ENCODE data around the gene SEMA4A.
A peak's percentile ranks its signal among the peaks of the same experiment; 100 is the strongest.

Gene SEMA4A

GRCh38 chr1:156138458-156138867 lies 14.9 kb upstream of the SEMA4A start:
- Mint-ChIP-seq H3K36me3 (ENCODE audit: low read depth) (peaks cover 77% of the 10 kb centered on the region), H3K4me3 (no peak overlapping the region), H3K4me1 (ENCODE audit: low read depth) (peaks cover 6% of the 10 kb centered on the region), H3K27ac (no peak overlapping the region), H3K27me3 (peaks cover 37% of the 10 kb centered on the region), H3K9me3 (no peaks in the 10 kb centered on the region)
- intact Hi-C loops (cut with micrococcal nuclease), result no loop called here

- Mint-ChIP-seq H3K27ac (no peak overlapping the region), H3K36me3 (ENCODE audit: low read depth) (peaks cover 51% of the 10 kb centered on the region), H3K27me3 (peaks cover 13% of the 10 kb centered on the region), H3K4me1 (ENCODE audit: low read depth) (peaks cover 13% of the 10 kb centered on the region), H3K4me3 (no peak overlapping the region), H3K9me3 (no peaks in the 10 kb centered on the region)
- intact Hi-C loops (cut with micrococcal nuclease), result no loop called here
Measured at GRCh38 chr1:156140879-156141707, 12.3 kb upstream of the SEMA4A start.

- peak overlapping the region; percentile 38 for H3K27ac Mint-ChIP-seq
- intact Hi-C loops (cut with micrococcal nuclease), result no loop called here
- H3K36me3 Mint-ChIP-seq (ENCODE audit: low read depth), result peaks cover 23% of the 10 kb centered on the region
- peaks cover 1% of the 10 kb centered on the region for H3K27me3 Mint-ChIP-seq
- peaks cover 35% of the 10 kb centered on the region for H3K4me1 Mint-ChIP-seq (ENCODE audit: low read depth)
- H3K4me3 Mint-ChIP-seq, result no peak overlapping the region
- no peaks in the 10 kb centered on the region for H3K9me3 Mint-ChIP-seq
Measured at GRCh38 chr1:156143765-156144489, 9.5 kb upstream of the SEMA4A start.

- H3K4me3 Mint-ChIP-seq, result no peak overlapping the region
- no peak overlapping the region for H3K27ac Mint-ChIP-seq
- peaks cover 15% of the 10 kb centered on the region for H3K36me3 Mint-ChIP-seq (ENCODE audit: low read depth)
- H3K9me3 Mint-ChIP-seq, result no peaks in the 10 kb centered on the region
- H3K4me1 Mint-ChIP-seq (ENCODE audit: low read depth), result peaks cover 43% of the 10 kb centered on the region
- intact Hi-C loops (cut with micrococcal nuclease), result no loop called here
- H3K27me3 Mint-ChIP-seq, result peaks cover 1% of the 10 kb centered on the region
Measured at GRCh38 chr1:156144742-156145141, 8.6 kb upstream of the SEMA4A start.

- intact Hi-C loops (cut with micrococcal nuclease), result loop anchor here (1.0 kb wide), 3 partner anchors 9 to 80 kb away; no protein-coding TSS in a partner anchor
- Mint-ChIP-seq H3K4me3 (no peak overlapping the region), H3K9me3 (no peaks in the 10 kb centered on the region), H3K4me1 (ENCODE audit: low read depth) (peaks cover 52% of the 10 kb centered on the region), H3K27me3 (peaks cover 1% of the 10 kb centered on the region), H3K27ac (peak overlapping the region; percentile 98), H3K36me3 (ENCODE audit: low read depth) (peaks cover 6% of the 10 kb centered on the region)
Measured at GRCh38 chr1:156145650-156146019, 7.8 kb upstream of the SEMA4A start.

- Mint-ChIP-seq H3K9me3 (no peaks in the 10 kb centered on the region), H3K27me3 (no peaks in the 10 kb centered on the region), H3K4me3 (peak overlapping the region; percentile 37)
Measured at GRCh38 chr1:156146020-156146768, 7.2 kb upstream of the SEMA4A start.

GRCh38 chr1:156146769-156147405 lies 6.5 kb upstream of the SEMA4A start:
- Mint-ChIP-seq H3K4me1 (ENCODE audit: low read depth) (peaks cover 65% of the 10 kb centered on the region), H3K27me3 (no peaks in the 10 kb centered on the region), H3K27ac (peak overlapping the region; percentile 98), H3K9me3 (no peaks in the 10 kb centered on the region), H3K4me3 (peak overlapping the region; percentile 8), H3K36me3 (ENCODE audit: low read depth) (no peaks in the 10 kb centered on the region)
- intact Hi-C loops (cut with micrococcal nuclease), result loop anchor here (1.0 kb wide), 3 partner anchors 7 to 78 kb away; no protein-coding TSS in a partner anchor

More at GRCh38 chr1:156146020-156146768, 7.2 kb upstream of the SEMA4A start:
- Mint-ChIP-seq H3K27ac (peak overlapping the region; percentile 98), H3K36me3 (ENCODE audit: low read depth) (peaks cover under 1% of the 10 kb centered on the region), H3K4me1 (ENCODE audit: low read depth) (peaks cover 58% of the 10 kb centered on the region)
- intact Hi-C loops (cut with micrococcal nuclease), result loop anchor here (1.0 kb wide), 3 partner anchors 8 to 79 kb away; no protein-coding TSS in a partner anchor

GRCh38 chr1:156148216-156148615 lies 5.2 kb upstream of the SEMA4A start:
- H3K9me3 Mint-ChIP-seq, result no peaks in the 10 kb centered on the region
- peaks cover 78% of the 10 kb centered on the region for H3K4me1 Mint-ChIP-seq (ENCODE audit: low read depth)
- intact Hi-C loops (cut with micrococcal nuclease), result no loop called here

GRCh38 chr1:156149374-156150332 lies 3.7 kb upstream of the SEMA4A start:
- Mint-ChIP-seq H3K4me1 (ENCODE audit: low read depth) (peaks cover 92% of the 10 kb centered on the region), H3K36me3 (ENCODE audit: low read depth) (peaks cover 6% of the 10 kb centered on the region), H3K9me3 (no peaks in the 10 kb centered on the region), H3K27ac (peak overlapping the region; percentile 98), H3K27me3 (no peaks in the 10 kb centered on the region), H3K4me3 (peak overlapping the region; percentile 28)
- intact Hi-C loops (cut with micrococcal nuclease), result no loop called here

More at GRCh38 chr1:156148216-156148615, 5.2 kb upstream of the SEMA4A start:
- peak overlapping the region; percentile 98 for H3K27ac Mint-ChIP-seq
- H3K4me3 Mint-ChIP-seq, result peak overlapping the region; percentile 18
- no peaks in the 10 kb centered on the region for H3K27me3 Mint-ChIP-seq
- no peaks in the 10 kb centered on the region for H3K36me3 Mint-ChIP-seq (ENCODE audit: low read depth)

GRCh38 chr1:156150333-156151011 lies 2.9 kb upstream of the SEMA4A start:
- intact Hi-C loops (cut with micrococcal nuclease), result loop anchor here (1.0 kb wide), 1 partner anchor 11 kb away; no protein-coding TSS in a partner anchor
- H3K4me1 Mint-ChIP-seq (ENCODE audit: low read depth), result peaks cover 100% of the 10 kb centered on the region

GRCh38 chr1:156151093-156151688 lies 2.2 kb upstream of the SEMA4A start:
- H3K9me3 Mint-ChIP-seq, result no peaks in the 10 kb centered on the region
- no peak overlapping the region for H3K4me3 Mint-ChIP-seq
- peaks cover 100% of the 10 kb centered on the region for H3K4me1 Mint-ChIP-seq (ENCODE audit: low read depth)
- H3K36me3 Mint-ChIP-seq (ENCODE audit: low read depth), result peaks cover 22% of the 10 kb centered on the region
- H3K27ac Mint-ChIP-seq, result peak overlapping the region; percentile 98
- no peaks in the 10 kb centered on the region for H3K27me3 Mint-ChIP-seq
- intact Hi-C loops (cut with micrococcal nuclease), result loop anchor here (1.0 kb wide), 1 partner anchor 10 kb away; no protein-coding TSS in a partner anchor

More at GRCh38 chr1:156150333-156151011, 2.9 kb upstream of the SEMA4A start:
- H3K9me3 Mint-ChIP-seq, result no peaks in the 10 kb centered on the region
- peaks cover 14% of the 10 kb centered on the region for H3K36me3 Mint-ChIP-seq (ENCODE audit: low read depth)
- no peaks in the 10 kb centered on the region for H3K27me3 Mint-ChIP-seq
- peak overlapping the region; percentile 28 for H3K4me3 Mint-ChIP-seq
- peak overlapping the region; percentile 98 for H3K27ac Mint-ChIP-seq

- Mint-ChIP-seq H3K27me3 (no peaks in the 10 kb centered on the region), H3K36me3 (ENCODE audit: low read depth) (peaks cover 36% of the 10 kb centered on the region), H3K27ac (peak overlapping the region; percentile 98), H3K9me3 (no peaks in the 10 kb centered on the region), H3K4me3 (no peak overlapping the region), H3K4me1 (ENCODE audit: low read depth) (peaks cover 97% of the 10 kb centered on the region)
- intact Hi-C loops (cut with micrococcal nuclease), result no loop called here
Measured at GRCh38 chr1:156152628-156153027, 757 bp upstream of the SEMA4A start.

Measured in dendritic cell treated with granulocyte-macrophage colony-stimulating factor and Interleukin-4, amounts not matched to agents 40 ng/mL and 50 ng/mL, for 4 days (primary cell).